Measurements from ENCODE around the gene ZMYM3.

The ZMYM3 gene

GRCh38 chrX:71235482-71235881 lies 18.5 kb downstream of the ZMYM3 start:
- Mint-ChIP-seq H3K4me1 (ENCODE audit: low read depth) (no peaks in the 10 kb centered on the region), H3K36me3 (ENCODE audit: low read depth) (peaks cover 8% of the 10 kb centered on the region), H3K4me3 (no peak overlapping the region), H3K27ac (peak overlapping the region; percentile 16), H3K27me3 (peaks cover 12% of the 10 kb centered on the region), H3K9me3 (no peaks in the 10 kb centered on the region)
- no peak for DNase-seq

DNA sequence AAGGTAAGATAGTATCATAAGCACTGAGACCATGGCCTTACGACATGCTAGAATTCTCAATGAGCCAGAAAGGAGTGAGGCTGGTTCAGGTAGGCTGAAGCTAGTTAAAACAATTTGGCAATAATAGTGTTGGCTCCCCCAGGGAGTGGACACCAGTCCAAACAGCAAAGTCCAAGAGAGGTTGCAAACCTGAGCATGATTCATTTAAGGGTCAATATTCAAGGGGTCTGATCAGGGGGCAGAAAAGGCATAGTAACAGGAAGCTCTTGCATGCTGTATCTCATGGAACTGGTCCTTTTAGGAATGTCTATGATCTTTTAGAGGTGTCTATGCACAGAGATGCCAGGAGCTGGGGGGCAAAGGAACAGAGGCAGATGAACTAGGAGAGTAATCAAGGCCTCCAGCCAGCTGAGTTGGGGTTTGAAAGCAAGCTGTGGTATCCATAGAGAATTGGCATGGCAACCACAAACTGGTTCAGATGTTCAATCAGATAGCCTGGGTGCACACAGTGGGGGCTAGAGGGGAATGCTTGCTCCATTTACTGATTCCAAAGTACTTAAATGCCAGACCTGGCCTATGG lies 25.8 kb downstream of the ZMYM3 start:
- H3K9me3 Mint-ChIP-seq: no peaks in the 10 kb centered on the region
- no peaks in the 10 kb centered on the region for H3K36me3 Mint-ChIP-seq (ENCODE audit: low read depth)
- H3K4me3 Mint-ChIP-seq: no peak overlapping the region
- no peak for DNase-seq
- peaks cover 31% of the 10 kb centered on the region for H3K27me3 Mint-ChIP-seq
- H3K27ac Mint-ChIP-seq: no peak overlapping the region
- no peaks in the 10 kb centered on the region for H3K4me1 Mint-ChIP-seq (ENCODE audit: low read depth)

- no peak for DNase-seq
- Mint-ChIP-seq H3K4me3 (no peak overlapping the region), H3K27me3 (peaks cover 33% of the 10 kb centered on the region), H3K27ac (no peak overlapping the region), H3K36me3 (ENCODE audit: low read depth) (no peaks in the 10 kb centered on the region), H3K9me3 (no peaks in the 10 kb centered on the region), H3K4me1 (ENCODE audit: low read depth) (no peaks in the 10 kb centered on the region)
Measured at GRCh38 chrX:71227370-71228062, 26.4 kb downstream of the ZMYM3 start.

GRCh38 chrX:71225676-71226075 lies 28.3 kb downstream of the ZMYM3 start:
- no peaks in the 10 kb centered on the region for H3K36me3 Mint-ChIP-seq (ENCODE audit: low read depth)

DNA sequence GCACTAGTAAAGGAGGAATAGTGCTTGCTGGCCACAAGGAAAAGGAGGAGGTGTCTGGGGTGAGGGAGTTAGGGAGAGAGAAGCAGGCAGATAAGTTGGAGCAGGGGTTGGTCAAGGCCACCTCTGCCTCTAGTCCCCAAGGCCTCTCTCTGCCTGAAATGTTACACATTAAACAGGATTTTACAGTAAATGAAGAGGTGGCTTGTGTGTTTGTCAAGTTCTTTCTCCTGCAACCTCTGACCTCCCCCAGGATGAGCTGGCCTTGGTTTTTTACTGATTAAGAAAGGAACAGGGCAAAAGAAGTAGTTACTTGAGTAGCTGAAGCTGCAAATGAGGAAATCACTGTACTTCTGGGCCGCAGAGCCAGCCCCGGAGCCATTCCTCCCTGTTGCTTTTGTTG lies 28.9 kb downstream of the ZMYM3 start:
- no peak overlapping the region for H3K4me3 Mint-ChIP-seq
- H3K27me3 Mint-ChIP-seq: peaks cover 33% of the 10 kb centered on the region
- H3K27ac Mint-ChIP-seq: no peak overlapping the region
- H3K36me3 Mint-ChIP-seq (ENCODE audit: low read depth): no peaks in the 10 kb centered on the region
- no peaks in the 10 kb centered on the region for H3K4me1 Mint-ChIP-seq (ENCODE audit: low read depth)
- H3K9me3 Mint-ChIP-seq: no peaks in the 10 kb centered on the region
- DNase-seq: no peak

More at GRCh38 chrX:71225676-71226075, 28.3 kb downstream of the ZMYM3 start:
- Mint-ChIP-seq H3K4me3 (no peak overlapping the region), H3K4me1 (ENCODE audit: low read depth) (no peaks in the 10 kb centered on the region), H3K9me3 (no peaks in the 10 kb centered on the region), H3K27me3 (peaks cover 33% of the 10 kb centered on the region), H3K27ac (no peak overlapping the region)
- no peak for DNase-seq

- Mint-ChIP-seq H3K4me1 (ENCODE audit: low read depth) (no peaks in the 10 kb centered on the region), H3K36me3 (ENCODE audit: low read depth) (no peaks in the 10 kb centered on the region), H3K9me3 (no peaks in the 10 kb centered on the region), H3K27me3 (peaks cover 31% of the 10 kb centered on the region), H3K27ac (no peak overlapping the region), H3K4me3 (no peak overlapping the region)
- DNase-seq: no peak
Measured at GRCh38 chrX:71224098-71224708, 29.7 kb downstream of the ZMYM3 start.

GRCh38 chrX:71222929-71223328 lies 31.0 kb downstream of the ZMYM3 start, which contains the start of gene GJB1:
Gene GJB1, plus strand, starts transcription at chrX:71223224. Its CDS starts 484 bp downstream, at chrX:71223708.
- H3K27me3 Mint-ChIP-seq: peaks cover 31% of the 10 kb centered on the region
- H3K27ac Mint-ChIP-seq: no peak within 1 kb of the TSS
- no peaks in the 10 kb centered on the region for H3K9me3 Mint-ChIP-seq
- no peak within 1 kb of the TSS for H3K4me3 Mint-ChIP-seq
- no peak for DNase-seq
- H3K4me1 Mint-ChIP-seq (ENCODE audit: low read depth): no peaks in the 10 kb centered on the region
- H3K36me3 Mint-ChIP-seq (ENCODE audit: low read depth): no peaks in the 10 kb centered on the region

DNA sequence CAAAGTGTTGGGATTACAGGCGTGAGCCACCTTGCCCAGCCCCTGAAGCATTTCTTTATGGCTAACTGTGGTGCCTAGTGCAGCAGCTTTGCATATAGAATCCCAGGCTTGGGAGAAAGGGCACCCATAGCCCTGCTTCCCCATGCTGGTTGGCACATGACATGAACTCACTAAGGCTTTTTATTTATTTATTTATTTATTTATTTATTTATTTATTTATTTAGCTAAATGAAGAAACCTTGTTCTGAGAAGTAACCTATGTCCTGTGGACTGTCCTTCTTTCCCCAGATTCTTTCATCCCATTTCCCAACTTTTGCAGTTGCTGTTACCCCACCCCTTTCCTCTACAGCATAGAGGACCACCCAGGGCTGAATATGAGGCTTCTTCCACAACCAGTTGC lies 32.8 kb downstream of the ZMYM3 start:
- Mint-ChIP-seq H3K4me1 (ENCODE audit: low read depth) (no peaks in the 10 kb centered on the region), H3K27ac (no peak overlapping the region), H3K4me3 (no peak overlapping the region), H3K9me3 (no peaks in the 10 kb centered on the region), H3K36me3 (ENCODE audit: low read depth) (no peaks in the 10 kb centered on the region), H3K27me3 (peaks cover 25% of the 10 kb centered on the region)
- no peak for DNase-seq

GRCh38 chrX:71217298-71217697 lies 36.6 kb downstream of the ZMYM3 start:
- DNase-seq: no peak
- H3K36me3 Mint-ChIP-seq (ENCODE audit: low read depth): no peaks in the 10 kb centered on the region
- no peak overlapping the region for H3K27ac Mint-ChIP-seq
- no peaks in the 10 kb centered on the region for H3K9me3 Mint-ChIP-seq
- H3K27me3 Mint-ChIP-seq: peaks cover 25% of the 10 kb centered on the region
- no peak overlapping the region for H3K4me3 Mint-ChIP-seq
- H3K4me1 Mint-ChIP-seq (ENCODE audit: low read depth): no peaks in the 10 kb centered on the region

- H3K4me1 Mint-ChIP-seq (ENCODE audit: low read depth): no peaks in the 10 kb centered on the region
- H3K27me3 Mint-ChIP-seq: peaks cover 26% of the 10 kb centered on the region
- H3K27ac Mint-ChIP-seq: no peak overlapping the region
- H3K36me3 Mint-ChIP-seq (ENCODE audit: low read depth): no peaks in the 10 kb centered on the region
- H3K4me3 Mint-ChIP-seq: no peak overlapping the region
- no peaks in the 10 kb centered on the region for H3K9me3 Mint-ChIP-seq
- DNase-seq: no peak
Measured at GRCh38 chrX:71216485-71216884, 37.5 kb downstream of the ZMYM3 start.

- no peaks in the 10 kb centered on the region for H3K36me3 Mint-ChIP-seq (ENCODE audit: low read depth)
- H3K9me3 Mint-ChIP-seq: no peaks in the 10 kb centered on the region
- no peaks in the 10 kb centered on the region for H3K4me1 Mint-ChIP-seq (ENCODE audit: low read depth)
- H3K4me3 Mint-ChIP-seq: no peak overlapping the region
- no peak overlapping the region for H3K27ac Mint-ChIP-seq
- peaks cover 29% of the 10 kb centered on the region for H3K27me3 Mint-ChIP-seq
- DNase-seq: no peak
Measured at GRCh38 chrX:71215338-71215912, 38.5 kb downstream of the ZMYM3 start.

GRCh38 chrX:71214604-71215337 lies 39.2 kb downstream of the ZMYM3 start:
- Mint-ChIP-seq H3K4me3 (no peak overlapping the region), H3K27ac (no peak overlapping the region), H3K36me3 (ENCODE audit: low read depth) (no peaks in the 10 kb centered on the region), H3K27me3 (peaks cover 29% of the 10 kb centered on the region), H3K4me1 (ENCODE audit: low read depth) (no peaks in the 10 kb centered on the region), H3K9me3 (no peaks in the 10 kb centered on the region)
- no peak for DNase-seq

- Mint-ChIP-seq H3K27ac (no peak overlapping the region), H3K4me1 (ENCODE audit: low read depth) (no peaks in the 10 kb centered on the region), H3K9me3 (no peaks in the 10 kb centered on the region), H3K36me3 (ENCODE audit: low read depth) (no peaks in the 10 kb centered on the region), H3K4me3 (no peak overlapping the region), H3K27me3 (peaks cover 33% of the 10 kb centered on the region)
- no peak for DNase-seq
Measured at GRCh38 chrX:71214152-71214551, 39.8 kb downstream of the ZMYM3 start.

DNA sequence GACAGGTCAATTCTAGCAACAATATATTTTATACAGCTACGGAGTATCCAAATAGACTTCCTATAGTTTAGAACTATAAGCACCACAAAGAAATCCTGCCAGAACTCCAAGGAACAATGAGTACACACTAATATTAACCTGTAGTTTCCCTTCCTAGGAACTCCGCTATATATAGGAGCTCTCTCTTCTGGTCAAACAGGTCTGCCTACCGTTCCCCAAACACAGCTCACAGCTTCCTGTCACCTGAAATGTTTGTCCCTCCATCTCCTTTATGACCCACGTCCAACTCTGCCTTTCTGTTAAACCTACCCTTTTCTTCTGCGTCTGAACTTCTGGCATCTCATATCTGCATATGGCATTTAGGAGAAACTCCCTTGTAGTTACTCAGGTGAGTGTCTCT lies 41.4 kb downstream of the ZMYM3 start:
- no peak for DNase-seq
- Mint-ChIP-seq H3K4me3 (no peak overlapping the region), H3K27ac (no peak overlapping the region), H3K36me3 (ENCODE audit: low read depth) (no peaks in the 10 kb centered on the region), H3K4me1 (ENCODE audit: low read depth) (no peaks in the 10 kb centered on the region), H3K27me3 (peaks cover 35% of the 10 kb centered on the region), H3K9me3 (no peaks in the 10 kb centered on the region)
